GM21390 (cell line): Measurements from ENCODE around the gene ZNF83.
A peak's percentile ranks its signal among the peaks of the same experiment; 100 is the strongest.
"Not testable (repeated sequence)": the region's sequence is repeated elsewhere in the genome, so short reads cannot be mapped to it uniquely, and the experiment has no call there.

Experiments
- ATAC-seq: cut with Tn5 transposase; IDR thresholded peaks from one replicate; pipeline ENCODE4 v1.9.1; 2021; ENCODE audit not compliant: unreplicated experiment

Gene ZNF83

GRCh38 chr19:52640916-52641315 lies 2.8 kb upstream of the ZNF83 start:
- no peak for ATAC-seq

GRCh38 chr19:52639996-52640395 lies 1.8 kb upstream of the ZNF83 start:
- ATAC-seq = no peak

GRCh38 chr19:52638601-52639000 lies 446 bp upstream of the ZNF83 start:
- ATAC-seq = no peak

GRCh38 chr19:52635786-52636570 lies 2.2 kb downstream of the ZNF83 start:
- no peak for ATAC-seq

- not testable (repeated sequence) for ATAC-seq
Measured at GRCh38 chr19:52627441-52627840, 10.7 kb downstream of the ZNF83 start.

- ATAC-seq = no peak
Measured at GRCh38 chr19:52626915-52627314, 11.2 kb downstream of the ZNF83 start.

- no peak for ATAC-seq
Measured at GRCh38 chr19:52622261-52622660, 15.9 kb downstream of the ZNF83 start.

- ATAC-seq = no peak
Measured at GRCh38 chr19:52621376-52621775, 16.8 kb downstream of the ZNF83 start.

- ATAC-seq = no peak
Measured at GRCh38 chr19:52613299-52613906, 24.8 kb downstream of the ZNF83 start.

GRCh38 chr19:52603558-52604207 lies 34.5 kb downstream of the ZNF83 start:
- ATAC-seq = no peak

- no peak for ATAC-seq
Measured at GRCh38 chr19:52602941-52603340, 35.2 kb downstream of the ZNF83 start.

- ATAC-seq = not testable (repeated sequence)
Measured at GRCh38 chr19:52601974-52602366, 36.2 kb downstream of the ZNF83 start.

GRCh38 chr19:52601025-52601973 lies 36.9 kb downstream of the ZNF83 start:
- ATAC-seq = peak; percentile 93

GRCh38 chr19:52600639-52601024 lies 37.5 kb downstream of the ZNF83 start:
- ATAC-seq = peak; percentile 16

GRCh38 chr19:52599241-52599640 lies 38.9 kb downstream of the ZNF83 start:
- no peak for ATAC-seq

- ATAC-seq = not testable (repeated sequence)
Measured at GRCh38 chr19:52593441-52593840, 44.7 kb downstream of the ZNF83 start.

GRCh38 chr19:52592301-52592700 lies 45.9 kb downstream of the ZNF83 start:
- no peak for ATAC-seq

GRCh38 chr19:52590728-52591127 lies 47.4 kb downstream of the ZNF83 start:
- no peak for ATAC-seq

- no peak for ATAC-seq
Measured at GRCh38 chr19:52585604-52586003, 52.6 kb downstream of the ZNF83 start.

GRCh38 chr19:52584736-52585440 lies 53.3 kb downstream of the ZNF83 start:
- ATAC-seq = no peak
